Activated T-cell treated with anti-CD3 and anti-CD28 coated beads, Interleukin-2, amount 50 U/mL, for 72 hours (primary cell): ENCODE measurements around the gene GAK. TPM values are rescaled to one million over a fixed set of nuclear protein-coding genes. Genes with fewer than 3 reads are reported as not detected.
"Not testable (repeated sequence)": the region's sequence is repeated elsewhere in the genome, so short reads cannot be mapped to it uniquely, and the experiment has no call there.

Experiments used
- ATAC-seq, 2 donors: fragments of 150-1000 bp; cut with Tn5 transposase; replicated peaks in 1 of 2; 2 replicates each; pipeline ENCODE4 v1.10.0; 2021; ENCODE audit warnings: moderate library complexity in 2 of 2, mild to moderate bottlenecking in 1 of 2
- DNase-seq, 2 donors: peaks; one replicate each; pipeline ENCODE4 v3.0.0; 2021 to 2022; ENCODE audit warnings: mixed read lengths in 1 of 2
- H3K27ac Mint-ChIP-seq: one replicate; pipeline ENCODE4 v1.8.0; 2022; ENCODE audit warnings: mild to moderate bottlenecking, moderate library complexity, mixed read lengths
- H3K27me3 Mint-ChIP-seq: one replicate; pipeline ENCODE4 v1.8.0; 2022; ENCODE audit warnings: low read depth, mixed read lengths
- H3K36me3 Mint-ChIP-seq, 2 donors: one replicate each; pipeline ENCODE4 v1.8.0; 2022; ENCODE audit warnings: mixed read lengths in 2 of 2, mild to moderate bottlenecking in 1 of 2; ENCODE audit not compliant: insufficient read depth in 2 of 2
- H3K4me1 Mint-ChIP-seq: one replicate; pipeline ENCODE4 v1.8.0; 2022; ENCODE audit warnings: low read depth, mixed read lengths
- H3K4me3 Mint-ChIP-seq, 2 donors: one replicate each; pipeline ENCODE4 v1.8.0; 2022; ENCODE audit warnings: mild to moderate bottlenecking in 2 of 2, mixed read lengths in 2 of 2, moderate library complexity in 2 of 2
- H3K9me3 Mint-ChIP-seq, 2 donors: one replicate each; pipeline ENCODE4 v1.8.0; 2022; ENCODE audit warnings: mixed read lengths in 2 of 2
- total RNA-seq, 2 donors: library from RNA; stranded (reverse); gene quantifications; one replicate each; pipeline ENCODE4 v1.2.3, GENCODE V29; 2022

GAK gene
- total RNA-seq, 2 donors from 2014 or later: 136 to 140 TPM

DNA sequence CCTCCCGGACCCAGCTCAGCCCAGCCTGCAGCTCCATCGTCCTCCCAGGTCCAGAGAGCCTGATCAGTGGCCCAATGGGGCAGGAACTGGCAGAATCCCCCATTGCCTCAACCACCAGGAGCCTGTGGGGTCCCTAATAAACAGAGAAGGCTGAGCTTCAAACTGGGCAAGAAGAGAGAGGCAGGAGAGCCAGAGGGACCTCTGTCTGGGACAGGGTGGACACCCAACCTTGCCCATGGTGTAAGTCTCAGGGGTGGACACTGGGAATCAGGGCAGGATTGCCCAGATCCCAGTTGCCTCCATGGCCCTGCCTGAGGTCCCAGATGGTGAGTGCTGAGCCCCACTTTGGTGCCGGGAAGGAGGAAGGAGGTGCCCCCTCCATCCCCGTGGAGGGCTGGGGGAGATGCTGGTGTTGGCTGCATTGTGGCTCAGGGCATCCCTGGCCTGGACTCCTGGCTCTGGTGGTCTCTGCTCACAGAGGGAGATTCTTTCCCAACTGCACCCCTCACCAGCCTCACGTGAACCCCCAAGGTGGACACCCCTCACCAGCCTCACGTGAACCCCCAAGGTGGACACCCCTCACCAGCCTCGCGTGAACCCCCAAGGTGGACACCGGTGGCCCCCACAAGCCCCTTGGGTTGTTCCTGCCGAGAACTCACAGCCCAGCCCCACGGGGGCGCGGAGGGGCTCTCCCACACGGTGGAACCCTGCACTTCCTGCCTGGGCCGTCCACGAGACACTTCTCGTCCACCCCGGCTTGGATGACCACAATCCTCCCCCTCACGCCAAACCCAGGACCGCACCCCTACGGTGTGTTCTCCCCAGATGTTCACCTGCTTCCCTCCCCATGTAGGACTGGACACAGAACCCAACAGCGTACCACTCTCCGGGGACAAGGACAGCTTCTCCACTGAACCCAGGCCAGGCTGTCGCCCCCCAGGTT is 111.6 kb downstream of the GAK start:
- H3K36me3 Mint-ChIP-seq: no peaks in the 10 kb centered on the region
- no peak overlapping the region for H3K4me3 Mint-ChIP-seq
- no peak for ATAC-seq
- no peaks in the 10 kb centered on the region for H3K4me1 Mint-ChIP-seq
- H3K9me3 Mint-ChIP-seq: no peaks in the 10 kb centered on the region
- peaks cover 53% of the 10 kb centered on the region for H3K27me3 Mint-ChIP-seq
- no peak for DNase-seq
- no peak overlapping the region for H3K27ac Mint-ChIP-seq

DNA sequence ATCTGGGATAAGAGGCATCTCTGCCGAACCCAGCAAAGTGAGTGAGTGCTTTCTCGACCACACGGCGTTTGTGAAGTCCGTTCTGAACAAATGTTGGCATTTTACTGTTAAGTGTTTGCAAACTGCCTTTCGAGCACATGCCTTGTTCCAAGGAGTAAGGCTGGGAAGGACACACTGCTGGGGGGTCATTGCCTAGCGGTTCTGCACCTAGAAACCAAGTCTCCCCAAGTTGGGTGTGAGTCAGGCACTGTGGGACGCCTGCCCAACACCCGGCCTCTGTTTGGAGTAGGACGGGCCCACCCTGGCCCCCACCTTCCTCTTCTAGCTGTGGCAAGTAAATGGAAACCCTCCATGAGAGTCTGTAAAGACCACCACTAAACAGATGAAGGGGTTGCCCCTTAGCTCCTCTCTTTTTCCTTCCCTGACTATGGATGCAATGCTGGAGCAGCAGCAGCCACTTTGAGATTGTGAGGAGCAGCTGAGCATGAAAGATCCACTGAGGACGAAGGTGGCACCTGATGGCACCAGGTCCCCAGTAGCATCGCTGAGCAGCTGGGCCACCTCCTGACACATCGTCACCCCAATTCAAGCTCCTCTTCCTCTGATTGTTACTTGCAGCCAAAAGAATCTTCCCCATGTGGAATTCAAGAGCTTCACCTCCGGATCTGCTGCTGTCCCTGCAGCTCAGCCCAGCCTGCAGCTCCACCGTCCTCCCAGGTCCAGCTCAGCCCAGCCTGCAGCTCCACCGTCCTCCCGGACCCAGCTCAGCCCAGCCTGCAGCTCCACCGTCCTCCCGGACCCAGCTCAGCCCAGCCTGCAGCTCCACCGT is 112.5 kb downstream of the GAK start:
- Mint-ChIP-seq H3K36me3 (no peaks in the 10 kb centered on the region), H3K4me1 (no peaks in the 10 kb centered on the region), H3K4me3 (no peak overlapping the region), H3K27ac (no peak overlapping the region), H3K27me3 (peaks cover 54% of the 10 kb centered on the region), H3K9me3 (no peaks in the 10 kb centered on the region)
- ATAC-seq: no peak
- DNase-seq: no peak

DNA sequence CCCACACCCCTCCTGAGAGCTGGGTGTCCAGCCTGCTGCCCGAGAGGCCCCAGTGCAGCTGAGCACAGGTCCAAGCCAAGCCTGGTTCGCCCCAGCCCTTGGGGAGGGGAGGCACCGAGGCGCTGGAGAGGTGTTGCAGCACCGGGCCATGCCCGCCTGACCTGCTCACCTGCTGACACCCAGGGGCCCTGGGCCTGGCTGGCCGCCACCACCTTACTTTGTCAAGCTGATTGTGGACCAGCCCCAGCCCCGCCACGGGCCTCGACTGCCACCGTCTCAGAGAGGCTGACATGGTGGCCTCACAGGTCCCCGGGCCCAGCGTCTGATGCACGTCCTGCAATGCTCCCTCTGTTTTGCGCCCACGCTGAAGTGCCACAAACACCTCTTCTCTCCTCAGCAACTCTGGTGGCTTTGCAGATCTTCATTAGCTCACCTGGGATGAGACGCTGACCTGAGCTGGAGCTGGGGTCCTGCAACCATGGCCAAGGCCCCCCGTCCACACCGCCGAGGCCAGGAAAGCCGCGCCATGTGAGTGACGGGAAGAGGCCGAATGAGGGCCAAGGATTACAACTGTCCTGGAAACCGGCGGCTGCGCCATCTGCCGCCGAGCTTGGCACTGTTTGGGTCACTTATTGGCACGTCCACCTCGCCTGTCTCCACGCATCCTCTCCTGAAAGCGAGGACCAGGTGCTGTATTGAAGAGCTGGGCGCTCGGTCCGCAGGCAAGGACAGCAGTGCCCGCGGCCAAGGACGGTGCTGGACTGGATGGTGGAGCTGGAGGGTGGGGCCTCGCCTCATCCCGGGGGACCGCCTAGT is 113.8 kb downstream of the GAK start:
- ATAC-seq: no peak
- peaks cover 54% of the 10 kb centered on the region for H3K27me3 Mint-ChIP-seq
- H3K4me1 Mint-ChIP-seq: no peaks in the 10 kb centered on the region
- no peaks in the 10 kb centered on the region for H3K36me3 Mint-ChIP-seq
- H3K4me3 Mint-ChIP-seq: no peak overlapping the region
- no peak overlapping the region for H3K27ac Mint-ChIP-seq
- DNase-seq: no peak
- H3K9me3 Mint-ChIP-seq: no peaks in the 10 kb centered on the region

DNA sequence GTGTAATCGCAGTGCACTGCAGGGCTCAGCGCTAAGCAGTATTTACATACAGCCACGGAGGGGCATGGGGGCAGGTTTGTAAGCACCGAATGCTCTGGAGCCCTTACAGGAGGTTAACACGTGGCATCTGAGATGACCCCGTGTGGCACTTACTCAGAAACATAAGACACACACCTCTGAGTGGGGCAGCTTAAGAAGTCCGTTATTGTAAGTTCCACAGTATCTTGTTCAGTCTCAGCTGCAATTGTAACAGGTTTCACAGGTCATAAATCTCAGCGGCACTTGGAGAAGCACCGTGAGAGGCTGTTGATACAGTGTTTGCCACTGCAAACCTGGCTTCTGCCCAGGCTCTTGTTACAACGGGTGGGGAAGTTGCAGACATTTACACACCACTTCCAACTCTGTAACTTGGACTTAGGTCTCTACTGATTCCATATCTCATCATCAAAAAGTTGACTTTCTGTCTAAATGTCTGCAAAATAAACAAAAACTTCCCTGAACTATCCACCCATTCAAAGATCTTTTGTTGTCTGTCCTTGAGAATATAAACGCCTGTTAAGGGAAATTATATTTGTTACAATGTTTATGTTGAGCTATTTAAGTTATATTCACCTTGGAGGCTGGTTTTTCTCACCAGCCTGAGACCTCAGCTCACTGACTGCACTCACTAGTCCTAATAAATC is 116.5 kb downstream of the GAK start:
- H3K36me3 Mint-ChIP-seq: no peaks in the 10 kb centered on the region
- H3K27me3 Mint-ChIP-seq: peaks cover 54% of the 10 kb centered on the region
- ATAC-seq: no peak
- H3K27ac Mint-ChIP-seq: no peak overlapping the region
- no peaks in the 10 kb centered on the region for H3K4me1 Mint-ChIP-seq
- H3K4me3 Mint-ChIP-seq: no peak overlapping the region
- DNase-seq: no peak
- no peaks in the 10 kb centered on the region for H3K9me3 Mint-ChIP-seq

DNA sequence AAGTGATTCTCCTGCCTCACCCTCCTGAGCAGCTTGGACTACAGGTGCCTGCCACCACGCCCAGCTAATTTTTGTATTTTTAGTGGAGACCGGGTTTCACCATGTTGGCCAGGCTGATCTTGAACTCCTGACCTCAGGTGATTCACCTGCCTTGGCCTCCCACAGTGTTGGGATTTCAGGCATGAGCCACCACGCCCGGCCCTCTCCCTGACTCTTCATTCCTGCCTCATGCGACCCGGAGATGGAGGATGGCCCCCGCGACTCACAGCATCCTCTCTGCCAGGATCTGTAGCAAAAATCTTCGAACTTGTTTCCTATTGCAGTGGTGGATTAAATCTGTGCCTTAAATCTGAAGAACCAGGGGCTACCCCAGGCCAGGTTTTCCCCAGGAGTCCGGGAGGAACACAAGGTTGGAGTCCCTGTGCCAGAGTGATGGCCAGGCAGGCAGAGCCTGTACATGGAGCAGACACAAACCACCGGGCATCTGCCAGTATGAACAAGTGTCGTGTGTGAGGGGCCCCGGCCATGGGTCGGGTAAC is 117.7 kb downstream of the GAK start:
- Mint-ChIP-seq H3K27me3 (peaks cover 54% of the 10 kb centered on the region), H3K4me3 (no peak overlapping the region), H3K27ac (no peak overlapping the region), H3K36me3 (no peaks in the 10 kb centered on the region), H3K9me3 (no peaks in the 10 kb centered on the region), H3K4me1 (no peaks in the 10 kb centered on the region)
- DNase-seq (no peak), ATAC-seq (no peak)

DNA sequence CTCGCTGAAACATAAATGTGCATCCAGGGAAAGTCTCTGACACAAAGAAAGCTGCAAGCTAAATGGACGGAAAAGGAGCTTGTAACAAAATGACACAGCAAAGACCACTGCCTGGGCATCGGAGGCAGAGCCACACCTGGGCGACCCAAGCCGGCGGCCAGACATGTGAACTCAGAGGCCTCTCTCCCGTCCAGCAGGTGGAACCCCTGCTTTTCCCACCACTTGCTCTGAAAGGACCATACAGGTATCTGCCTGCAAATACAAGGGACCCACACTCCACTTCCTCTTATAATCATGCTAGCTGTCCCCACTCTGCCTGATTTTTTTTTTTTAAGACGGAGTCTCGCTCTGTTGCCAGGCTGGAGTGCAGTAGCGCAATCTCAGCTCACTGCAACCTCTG is 118.2 kb downstream of the GAK start:
- H3K36me3 Mint-ChIP-seq: no peaks in the 10 kb centered on the region
- peaks cover 54% of the 10 kb centered on the region for H3K27me3 Mint-ChIP-seq
- ATAC-seq: no peak
- no peak for DNase-seq
- no peaks in the 10 kb centered on the region for H3K4me1 Mint-ChIP-seq
- no peaks in the 10 kb centered on the region for H3K9me3 Mint-ChIP-seq
- H3K27ac Mint-ChIP-seq: no peak overlapping the region
- H3K4me3 Mint-ChIP-seq: no peak overlapping the region

DNA sequence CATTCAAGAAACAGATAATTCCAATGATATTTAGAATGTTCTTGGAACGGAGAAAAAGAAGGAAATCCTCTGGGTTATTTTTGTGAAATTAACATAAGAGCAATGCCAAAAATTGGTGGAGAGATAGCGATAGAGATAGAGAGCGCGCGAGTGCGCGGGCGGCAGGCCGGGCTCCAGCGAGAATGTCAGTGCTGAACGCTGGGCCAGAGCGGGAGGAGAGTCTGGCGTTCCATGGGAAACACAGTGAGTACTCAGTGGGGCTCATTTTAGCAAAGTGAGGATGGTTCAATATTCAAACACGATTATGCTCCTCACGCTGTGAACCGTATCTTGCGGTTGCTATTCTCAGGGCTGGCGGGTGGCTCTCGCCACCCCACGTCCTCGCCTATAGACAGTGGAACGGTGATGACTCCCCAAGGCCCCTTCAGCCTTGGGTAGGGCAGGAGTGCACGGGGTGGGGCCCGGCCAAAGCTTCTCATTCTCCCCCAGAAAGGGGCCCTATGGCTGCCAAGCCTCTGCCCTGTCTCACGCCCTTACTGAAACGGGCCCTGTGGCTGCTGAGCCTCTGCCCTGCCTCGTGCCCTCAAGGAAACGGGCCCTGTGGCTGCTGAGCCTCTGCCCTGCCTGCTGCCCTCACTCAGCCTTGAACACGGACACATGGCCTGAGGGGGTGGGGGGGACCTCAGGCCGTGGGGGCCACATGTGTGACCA is 123.1 kb downstream of the GAK start:
- Mint-ChIP-seq H3K27ac (no peak overlapping the region), H3K4me3 (no peak overlapping the region), H3K4me1 (no peaks in the 10 kb centered on the region), H3K27me3 (peaks cover 38% of the 10 kb centered on the region), H3K9me3 (peaks cover 3 to 4% of the 10 kb centered on the region in 2 donors), H3K36me3 (peaks cover 0 to 3% of the 10 kb centered on the region in 2 donors)
- DNase-seq (no peak), ATAC-seq (no peak)

DNA sequence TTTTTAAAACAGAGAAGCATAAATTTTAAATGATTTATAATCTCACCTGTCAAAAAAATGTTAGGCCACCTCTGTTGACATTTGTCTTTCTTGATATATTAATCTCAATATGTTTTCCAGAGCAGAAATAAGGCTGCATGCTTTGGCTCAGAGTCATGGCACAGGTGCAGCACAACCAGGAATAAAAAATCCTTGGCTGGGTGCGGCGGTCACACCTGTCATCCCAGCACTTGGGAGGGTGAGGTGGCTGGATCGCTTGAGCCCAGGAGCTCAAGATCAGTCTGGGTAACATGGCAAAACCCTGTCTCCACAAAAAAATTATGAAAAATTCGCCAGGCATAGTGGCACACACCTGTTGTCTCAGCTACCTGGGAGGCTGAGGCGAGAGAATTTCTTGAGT is 124.3 kb downstream of the GAK start:
- no peaks in the 10 kb centered on the region for H3K4me1 Mint-ChIP-seq
- H3K4me3 Mint-ChIP-seq: no peak overlapping the region
- peaks cover 0 to 3% of the 10 kb centered on the region in 2 donors for H3K36me3 Mint-ChIP-seq
- H3K9me3 Mint-ChIP-seq: peaks cover 3 to 4% of the 10 kb centered on the region in 2 donors
- DNase-seq (no peak), ATAC-seq (no peak)
- H3K27ac Mint-ChIP-seq: no peak overlapping the region
- peaks cover 30% of the 10 kb centered on the region for H3K27me3 Mint-ChIP-seq

DNA sequence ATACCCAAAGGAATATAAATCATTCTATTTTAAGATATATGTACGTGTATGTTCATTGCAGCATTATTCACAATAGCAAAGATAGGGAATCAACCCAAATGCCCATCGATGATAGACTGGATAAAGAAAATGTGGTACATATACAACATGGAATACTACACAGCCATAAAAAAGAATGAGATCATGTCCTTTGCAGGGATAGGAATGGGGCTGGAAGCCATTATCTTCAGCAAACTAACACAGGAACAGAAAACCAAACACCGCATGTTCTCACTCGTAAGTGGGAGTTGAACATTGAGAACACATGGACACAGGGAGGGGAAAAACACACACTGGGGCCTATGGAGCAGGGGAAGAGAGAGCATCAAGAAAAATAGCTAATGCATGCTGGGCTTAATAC is 125.1 kb downstream of the GAK start:
- not testable (repeated sequence) for H3K4me3 Mint-ChIP-seq

DNA sequence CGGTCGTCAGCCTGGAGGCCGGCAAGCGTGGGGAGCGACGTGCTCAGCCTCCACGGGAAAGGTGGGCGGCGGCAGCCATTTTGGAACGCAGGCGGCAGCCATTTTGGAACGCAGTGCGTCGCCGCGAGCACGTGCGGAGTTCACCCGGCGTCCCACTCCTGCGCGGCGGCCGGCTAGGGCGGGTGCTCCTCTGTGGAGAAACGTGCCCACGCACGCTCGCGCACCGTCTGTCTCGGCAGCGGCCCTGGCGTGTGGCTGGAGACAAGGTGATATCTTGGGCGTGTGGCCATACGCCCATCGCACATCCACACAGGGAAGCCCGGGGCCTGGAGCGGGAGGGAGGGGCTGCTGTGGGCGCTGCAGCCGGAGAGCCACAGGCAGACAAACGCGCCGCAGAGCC is 127.3 kb downstream of the GAK start:
- peaks cover 5% of the 10 kb centered on the region for H3K4me1 Mint-ChIP-seq
- DNase-seq: no peak
- peaks cover 19% of the 10 kb centered on the region for H3K27me3 Mint-ChIP-seq
- H3K9me3 Mint-ChIP-seq: peaks cover 3 to 4% of the 10 kb centered on the region in 2 donors
- no peak for ATAC-seq
- no peak overlapping the region for H3K27ac Mint-ChIP-seq
- H3K36me3 Mint-ChIP-seq: peaks cover 0 to 5% of the 10 kb centered on the region in 2 donors
- H3K4me3 Mint-ChIP-seq: no peak overlapping the region

More for the DNA sequence above, 125.1 kb downstream of the GAK start:
- not testable (repeated sequence) for DNase-seq, H3K36me3 Mint-ChIP-seq, H3K9me3 Mint-ChIP-seq, ATAC-seq, H3K27ac Mint-ChIP-seq, H3K4me1 Mint-ChIP-seq
- peaks cover 26% of the 10 kb centered on the region for H3K27me3 Mint-ChIP-seq

DNA sequence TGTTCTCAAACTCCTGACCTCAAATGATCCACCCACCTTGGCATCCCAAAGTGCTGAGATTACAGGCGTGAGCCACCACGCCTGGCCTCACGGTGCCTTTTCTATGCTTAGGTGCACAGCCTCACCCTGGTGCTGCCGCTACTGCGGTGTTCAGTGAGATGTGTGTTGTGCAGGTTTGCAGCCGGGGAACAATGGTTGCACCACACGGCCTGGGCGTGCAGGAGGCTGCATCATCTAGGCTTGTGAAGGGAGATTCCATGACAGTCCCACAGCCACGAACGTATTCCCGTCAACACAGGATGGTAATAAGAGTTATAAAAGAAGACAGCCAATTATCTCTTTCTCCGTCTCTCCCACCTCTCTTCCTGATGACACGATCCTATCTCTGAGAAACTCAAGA is 128.2 kb downstream of the GAK start:
- Mint-ChIP-seq H3K27ac (no peak overlapping the region), H3K27me3 (peaks cover 19% of the 10 kb centered on the region), H3K36me3 (peaks cover 0 to 5% of the 10 kb centered on the region in 2 donors), H3K4me3 (no peak overlapping the region), H3K4me1 (peaks cover 14% of the 10 kb centered on the region), H3K9me3 (peaks cover 3 to 4% of the 10 kb centered on the region in 2 donors)
- DNase-seq: no peak
- ATAC-seq: no peak
